HEK293 (cell line): ENCODE measurements around the gene ABCC11.
"Not testable (repeated sequence)": the region's sequence is repeated elsewhere in the genome, so short reads cannot be mapped to it uniquely, and the experiment has no call there.

Experiments
- CTCF ChIA-PET: fragments of 350-600 bp; formaldehyde crosslinking; extraction: SDS; loops from one replicate; lab custom pipeline; 2021; ENCODE audit warnings: antibody characterized with exemption; lab: Yijun Ruan, JAX
- POLR2A ChIA-PET: fragments of 300-600 bp; formaldehyde crosslinking; extraction: SDS; loops from one replicate; lab custom pipeline; 2020; ENCODE audit warnings: antibody characterized with exemption, inconsistent platforms; lab: Yijun Ruan, JAX
- H3K27ac ChIP-seq: fragments of 200-500 bp; sonication (Bioruptor generic); 2 replicates; pipeline ENCODE4 v1.5.1; 2014; ENCODE audit warnings: low read depth, low read length, control low read depth, inconsistent platforms; ENCODE audit errors: extremely low read depth
- H3K36me3 ChIP-seq, 2 experiments: fragments of 200-500 bp in 1 of 2; sonication (Bioruptor generic) in 1 of 2; 1 replicate in 1 of 2; 2 replicates in 1 of 2; pipeline ENCODE4 v1.5.1; 2014 to 2017; ENCODE audit warnings: inconsistent platforms in 2 of 2, low read length in 2 of 2; ENCODE audit not compliant: control insufficient read depth in 2 of 2, insufficient read depth in 1 of 2
- H3K4me1 ChIP-seq: fragments of 200-500 bp; sonication (Bioruptor generic); 2 replicates; pipeline ENCODE4 v1.5.1; 2014; ENCODE audit warnings: mild to moderate bottlenecking, low read length, inconsistent platforms; ENCODE audit not compliant: control insufficient read depth, insufficient read depth
- H3K4me3 ChIP-seq: 2 replicates; pipeline ENCODE4 v1.5.1; 2011; ENCODE audit warnings: low read depth, mild to moderate bottlenecking, control low read depth, low read length, moderate library complexity
- H3K9me3 ChIP-seq: fragments of 200-500 bp; sonication (Bioruptor generic); 2 replicates; pipeline ENCODE4 v1.5.1; 2014; ENCODE audit warnings: low read depth, low read length, inconsistent platforms; ENCODE audit not compliant: control insufficient read depth, insufficient read depth
- KLF16 ChIP-seq: fragments of 450-650 bp; formaldehyde crosslinking; IDR thresholded peaks from 2 replicates; pipeline ENCODE4 v1.5.1; 2017; ENCODE audit warnings: missing biosample characterization, missing genetic modification characterization
- SCRT2 ChIP-seq: fragments of 450-650 bp; formaldehyde crosslinking; IDR thresholded peaks from 2 replicates; pipeline ENCODE4 v1.5.1; 2016; ENCODE audit warnings: missing biosample characterization, missing genetic modification characterization
- ZNF146 ChIP-seq: fragments of 450-650 bp; formaldehyde crosslinking; IDR thresholded peaks from 2 replicates; pipeline ENCODE4 v1.5.1; 2016; ENCODE audit warnings: missing biosample characterization, missing genetic modification characterization
- ZNF19 ChIP-seq: fragments of 450-650 bp; formaldehyde crosslinking; IDR thresholded peaks from 2 replicates; pipeline ENCODE4; 2016; ENCODE audit warnings: missing biosample characterization, missing genetic modification characterization, low read depth
- ZNF202 ChIP-seq: fragments of 450-650 bp; formaldehyde crosslinking; IDR thresholded peaks from 2 replicates; pipeline ENCODE4 v1.5.1; 2016; ENCODE audit warnings: missing biosample characterization, missing genetic modification characterization, borderline replicate concordance
- ZNF24 ChIP-seq: fragments of 450-650 bp; formaldehyde crosslinking; IDR thresholded peaks from 2 replicates; pipeline ENCODE4 v1.5.1; 2016; ENCODE audit warnings: missing biosample characterization, missing genetic modification characterization
- ZNF623 ChIP-seq: fragments of 450-650 bp; formaldehyde crosslinking; IDR thresholded peaks from 2 replicates; pipeline ENCODE4 v1.5.1; 2016; ENCODE audit warnings: missing biosample characterization, missing genetic modification characterization
- ZNF626 ChIP-seq: fragments of 450-650 bp; sonication (Bioruptor Pico); formaldehyde crosslinking; IDR thresholded peaks from 2 replicates; pipeline ENCODE4 v1.5.1; 2018; ENCODE audit warnings: missing biosample characterization, missing genetic modification characterization, inconsistent platforms
- ZNF660 ChIP-seq: fragments of 450-650 bp; IDR thresholded peaks from 2 replicates; pipeline ENCODE4 v1.5.1; 2018; ENCODE audit warnings: missing biosample characterization, mild to moderate bottlenecking, missing genetic modification characterization
- ZNF677 ChIP-seq: fragments of 450-650 bp; IDR thresholded peaks from 2 replicates; pipeline ENCODE4 v1.5.0; 2018; ENCODE audit warnings: missing biosample characterization, mild to moderate bottlenecking, missing genetic modification characterization, moderate library complexity
- TF ChIP-seq, protein P1 (sequence below): fragments of 450-650 bp; formaldehyde crosslinking; IDR thresholded peaks from 2 replicates; pipeline ENCODE4 v1.5.1; 2016; ENCODE audit warnings: missing biosample characterization, missing genetic modification characterization
- TF ChIP-seq, protein P2 (sequence below): fragments of 450-650 bp; formaldehyde crosslinking; IDR thresholded peaks from 2 replicates; pipeline ENCODE4 v1.5.1; 2016; ENCODE audit warnings: missing biosample characterization, missing genetic modification characterization
- TF ChIP-seq, protein P3 (sequence below): fragments of 450-650 bp; formaldehyde crosslinking; IDR thresholded peaks from 2 replicates; pipeline ENCODE4 v1.5.1; 2016; ENCODE audit warnings: missing biosample characterization, missing genetic modification characterization
- TF ChIP-seq, protein P4 (sequence below): fragments of 450-650 bp; formaldehyde crosslinking; IDR thresholded peaks from 2 replicates; pipeline ENCODE4 v1.5.1; 2016; ENCODE audit warnings: missing biosample characterization, missing genetic modification characterization

The ABCC11 gene

DNA sequence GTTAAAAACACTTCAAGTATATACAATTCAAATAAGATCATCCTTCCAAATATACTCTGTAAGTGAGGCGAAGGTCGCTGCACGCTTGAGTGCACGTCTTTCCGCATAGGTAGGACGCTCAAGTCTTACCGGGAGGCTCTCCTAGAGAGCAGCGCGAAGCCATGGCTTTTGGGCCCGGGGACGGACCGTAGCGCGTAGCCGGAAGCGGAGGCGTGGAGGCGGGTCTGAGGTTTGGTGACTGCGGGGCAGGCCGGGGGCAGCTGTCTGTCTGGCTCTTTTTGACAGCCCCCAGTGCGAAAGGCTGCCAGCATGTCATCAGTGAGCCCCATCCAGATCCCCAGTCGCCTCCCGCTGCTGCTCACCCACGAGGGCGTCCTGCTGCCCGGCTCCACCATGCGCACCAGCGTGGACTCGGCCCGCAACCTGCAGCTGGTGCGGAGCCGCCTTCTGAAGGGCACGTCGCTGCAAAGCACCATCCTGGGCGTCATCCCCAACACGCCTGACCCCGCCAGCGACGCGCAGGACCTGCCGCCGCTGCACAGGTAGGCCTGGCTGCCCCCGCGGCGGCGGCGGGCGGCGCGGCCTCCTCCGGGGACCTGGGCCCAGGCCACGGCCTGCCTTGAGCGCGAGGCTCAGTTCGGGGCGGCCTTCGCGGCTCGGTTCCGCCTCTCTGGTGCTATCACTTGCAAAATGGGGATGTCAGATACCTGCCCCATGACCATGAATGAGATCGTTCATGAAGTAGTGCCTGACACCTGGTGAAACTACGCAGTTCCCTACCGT, 3.1 kb downstream of the ABCC11 start, which contains the start of gene LONP2 (continued):
- TF ChIP-seq ZNF623 (tag by site-specific recombination) (no peak), ZNF24 (tag by site-specific recombination) (0 out of 2 replicates have a peak, but pooled peaks have one; percentile 69)

DNA sequence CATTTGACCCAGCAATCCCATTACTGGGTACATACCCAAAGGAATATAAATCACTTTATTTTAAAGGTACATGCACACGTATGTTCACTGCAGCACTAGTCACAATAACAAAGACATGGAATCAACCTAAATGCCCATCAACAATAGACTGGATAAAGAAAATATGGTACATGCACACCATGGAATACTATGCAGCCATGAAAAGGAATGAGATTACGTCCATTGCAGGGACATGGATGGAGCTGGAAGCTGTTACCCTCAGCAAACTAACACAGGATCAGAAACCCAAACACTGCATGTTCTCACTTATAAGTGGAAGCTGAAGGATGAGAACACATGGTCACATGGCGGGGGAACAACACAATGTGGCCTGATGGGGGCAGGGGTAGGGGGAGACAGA, 7.2 kb downstream of the ABCC11 start:
- H3K36me3 ChIP-seq, POLR2A ChIA-PET, H3K9me3 ChIP-seq, H3K4me1 ChIP-seq, H3K27ac ChIP-seq, H3K4me3 ChIP-seq: not testable (repeated sequence)
- TF ChIP-seq, protein P1, sequence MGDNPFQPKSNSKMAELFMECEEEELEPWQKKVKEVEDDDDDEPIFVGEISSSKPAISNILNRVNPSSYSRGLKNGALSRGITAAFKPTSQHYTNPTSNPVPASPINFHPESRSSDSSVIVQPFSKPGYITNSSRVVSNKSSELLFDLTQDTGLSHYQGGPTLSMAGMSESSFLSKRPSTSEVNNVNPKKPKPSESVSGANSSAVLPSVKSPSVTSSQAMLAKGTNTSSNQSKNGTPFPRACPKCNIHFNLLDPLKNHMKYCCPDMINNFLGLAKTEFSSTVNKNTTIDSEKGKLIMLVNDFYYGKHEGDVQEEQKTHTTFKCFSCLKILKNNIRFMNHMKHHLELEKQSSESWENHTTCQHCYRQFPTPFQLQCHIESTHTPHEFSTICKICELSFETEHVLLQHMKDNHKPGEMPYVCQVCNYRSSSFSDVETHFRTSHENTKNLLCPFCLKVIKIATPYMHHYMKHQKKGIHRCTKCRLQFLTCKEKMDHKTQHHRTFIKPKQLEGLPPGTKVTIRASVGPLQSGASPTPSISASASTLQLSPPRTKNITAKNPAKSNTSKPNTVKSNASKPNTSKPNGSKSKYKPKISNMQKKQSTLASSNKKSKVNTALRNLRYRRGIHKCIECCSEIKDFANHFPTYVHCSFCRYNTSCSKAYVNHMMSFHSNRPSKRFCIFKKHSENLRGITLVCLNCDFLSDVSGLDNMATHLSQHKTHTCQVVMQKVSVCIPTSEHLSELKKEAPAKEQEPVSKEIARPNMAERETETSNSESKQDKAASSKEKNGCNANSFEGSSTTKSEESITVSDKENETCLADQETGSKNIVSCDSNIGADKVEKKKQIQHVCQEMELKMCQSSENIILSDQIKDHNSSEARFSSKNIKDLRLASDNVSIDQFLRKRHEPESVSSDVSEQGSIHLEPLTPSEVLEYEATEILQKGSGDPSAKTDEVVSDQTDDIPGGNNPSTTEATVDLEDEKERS (tag by site-specific recombination) = 0 out of 2 replicates have a peak, but pooled peaks have one; percentile 33
- TF ChIP-seq, protein P2, sequence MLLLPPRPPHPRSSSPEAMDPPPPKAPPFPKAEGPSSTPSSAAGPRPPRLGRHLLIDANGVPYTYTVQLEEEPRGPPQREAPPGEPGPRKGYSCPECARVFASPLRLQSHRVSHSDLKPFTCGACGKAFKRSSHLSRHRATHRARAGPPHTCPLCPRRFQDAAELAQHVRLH (tag by site-specific recombination) = peak; percentile 79
- peak; percentile 97 for TF ChIP-seq ZNF146 (tag by site-specific recombination)
- CTCF ChIA-PET = interaction anchor here (0.6 kb wide), 1 partner anchor 9 kb away, joined by 5 read pairs; no protein-coding TSS in a partner anchor

DNA sequence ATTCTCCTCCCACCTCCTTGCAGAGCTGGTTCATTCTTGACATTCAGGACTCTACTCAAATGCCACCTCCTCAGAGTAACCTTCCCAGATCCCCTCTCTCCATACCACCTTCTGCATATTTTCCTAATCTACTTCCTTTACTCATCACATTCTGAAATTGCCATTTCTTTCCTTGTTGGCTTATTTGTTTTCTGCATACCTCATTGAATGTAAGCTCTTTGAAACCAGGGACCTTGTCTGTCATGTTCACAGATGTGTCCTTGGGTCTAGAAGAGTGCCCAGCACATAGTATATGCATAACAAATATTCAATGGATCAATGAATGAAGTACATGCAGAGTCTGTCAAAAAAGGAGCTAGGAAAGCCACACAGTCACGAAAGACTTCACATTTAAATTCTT, 11.1 kb downstream of the ABCC11 start:
- TF ChIP-seq ZNF677 (tag by site-specific recombination) (no peak), ZNF660 (tag by site-specific recombination) (no peak), ZNF19 (tag by site-specific recombination) (no peak), SCRT2 (tag by site-specific recombination) (no peak), KLF16 (tag by site-specific recombination) (no peak), ZNF202 (tag by site-specific recombination) (no peak), ZNF626 (tag by site-specific recombination) (no peak)
- TF ChIP-seq, protein P3, sequence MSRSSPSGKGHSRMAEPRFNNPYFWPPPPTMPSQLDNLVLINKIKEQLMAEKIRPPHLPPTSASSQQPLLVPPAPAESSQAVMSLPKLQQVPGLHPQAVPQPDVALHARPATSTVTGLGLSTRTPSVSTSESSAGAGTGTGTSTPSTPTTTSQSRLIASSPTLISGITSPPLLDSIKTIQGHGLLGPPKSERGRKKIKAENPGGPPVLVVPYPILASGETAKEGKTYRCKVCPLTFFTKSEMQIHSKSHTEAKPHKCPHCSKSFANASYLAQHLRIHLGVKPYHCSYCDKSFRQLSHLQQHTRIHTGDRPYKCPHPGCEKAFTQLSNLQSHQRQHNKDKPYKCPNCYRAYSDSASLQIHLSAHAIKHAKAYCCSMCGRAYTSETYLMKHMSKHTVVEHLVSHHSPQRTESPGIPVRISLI (tag by site-specific recombination) = no peak
- TF ChIP-seq, protein P4, sequence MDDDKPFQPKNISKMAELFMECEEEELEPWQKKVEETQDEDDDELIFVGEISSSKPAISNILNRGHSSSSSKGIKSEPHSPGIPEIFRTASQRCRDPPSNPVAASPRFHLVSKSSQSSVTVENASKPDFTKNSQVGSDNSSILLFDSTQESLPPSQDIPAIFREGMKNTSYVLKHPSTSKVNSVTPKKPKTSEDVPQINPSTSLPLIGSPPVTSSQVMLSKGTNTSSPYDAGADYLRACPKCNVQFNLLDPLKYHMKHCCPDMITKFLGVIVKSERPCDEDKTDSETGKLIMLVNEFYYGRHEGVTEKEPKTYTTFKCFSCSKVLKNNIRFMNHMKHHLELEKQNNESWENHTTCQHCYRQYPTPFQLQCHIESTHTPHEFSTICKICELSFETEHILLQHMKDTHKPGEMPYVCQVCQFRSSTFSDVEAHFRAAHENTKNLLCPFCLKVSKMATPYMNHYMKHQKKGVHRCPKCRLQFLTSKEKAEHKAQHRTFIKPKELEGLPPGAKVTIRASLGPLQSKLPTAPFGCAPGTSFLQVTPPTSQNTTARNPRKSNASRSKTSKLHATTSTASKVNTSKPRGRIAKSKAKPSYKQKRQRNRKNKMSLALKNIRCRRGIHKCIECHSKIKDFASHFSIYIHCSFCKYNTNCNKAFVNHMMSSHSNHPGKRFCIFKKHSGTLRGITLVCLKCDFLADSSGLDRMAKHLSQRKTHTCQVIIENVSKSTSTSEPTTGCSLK = no peak
- no peaks in the 10 kb centered on the region for H3K9me3 ChIP-seq
- no peak overlapping the region for H3K4me3 ChIP-seq
- H3K27ac ChIP-seq = no peak overlapping the region
- POLR2A ChIA-PET = no interaction called here
- CTCF ChIA-PET = interaction anchor here (1.5 to 1.7 kb wide), 2 partner anchors 387 to 394 kb away, joined by 5 read pairs; no protein-coding TSS in a partner anchor
- no peaks in the 10 kb centered on the region for H3K36me3 ChIP-seq
- H3K4me1 ChIP-seq = no peaks in the 10 kb centered on the region
